GM21526 (cell line): Measurements from ENCODE around the gene GSG1.

Source experiments
- ATAC-seq: cut with Tn5 transposase; IDR thresholded peaks from one replicate; pipeline ENCODE4 v1.9.1; 2021; ENCODE audit warnings: moderate library complexity; ENCODE audit not compliant: unreplicated experiment, low FRiP score

GSG1 gene

GRCh38 chr12:13121568-13121967 is 18.1 kb upstream of the GSG1 start:
- ATAC-seq = no peak

GRCh38 chr12:13120413-13120812 is 16.9 kb upstream of the GSG1 start:
- ATAC-seq = no peak

GRCh38 chr12:13119826-13120225 is 16.4 kb upstream of the GSG1 start:
- ATAC-seq = no peak

- ATAC-seq = no peak
These were observed 13.6 kb upstream of the GSG1 start for GRCh38 chr12:13117029-13117428.

- no peak for ATAC-seq
These were observed 12.8 kb upstream of the GSG1 start for GRCh38 chr12:13116259-13116658.

GRCh38 chr12:13114251-13115052 is 11.0 kb upstream of the GSG1 start:
- no peak for ATAC-seq

GRCh38 chr12:13112968-13113367 is 9.5 kb upstream of the GSG1 start:
- no peak for ATAC-seq

GRCh38 chr12:13106666-13107065 is 3.2 kb upstream of the GSG1 start:
- ATAC-seq = no peak

GRCh38 chr12:13105781-13106180 is 2.3 kb upstream of the GSG1 start:
- ATAC-seq = no peak

- ATAC-seq = no peak
These were observed 942 bp upstream of the GSG1 start for GRCh38 chr12:13104409-13104808.

- ATAC-seq = no peak
These were observed 839 bp downstream of the GSG1 start for GRCh38 chr12:13102461-13103195.

GRCh38 chr12:13101821-13102375 is 1.6 kb downstream of the GSG1 start:
- ATAC-seq = no peak

GRCh38 chr12:13100882-13101769 is 2.3 kb downstream of the GSG1 start:
- ATAC-seq = peak; percentile 87

GRCh38 chr12:13100605-13100881 is 2.9 kb downstream of the GSG1 start:
- ATAC-seq = no peak

GRCh38 chr12:13099844-13100604 is 3.4 kb downstream of the GSG1 start:
- ATAC-seq = no peak

GRCh38 chr12:13099066-13099843 is 4.2 kb downstream of the GSG1 start:
- no peak for ATAC-seq

- ATAC-seq = no peak
These were observed 5.9 kb downstream of the GSG1 start for GRCh38 chr12:13097491-13098011.

GRCh38 chr12:13095266-13095995 is 8.0 kb downstream of the GSG1 start:
- no peak for ATAC-seq

GRCh38 chr12:13094367-13094766 is 9.1 kb downstream of the GSG1 start:
- peak; percentile 43 for ATAC-seq
